HAP-1 (cell line): ENCODE measurements around the gene NALCN.

Experiments
- DNase-seq, 2 experiments: peaks; one replicate each; pipeline ENCODE4 v3.0.0-alpha.2; 2016 to 2020; ENCODE audit warnings: low spot score in 2 of 2
- H3K27me3 ChIP-seq: fragments of 250-450 bp; sonication (Bioruptor Pico); 2 replicates; pipeline ENCODE4 v1.5.1; 2020; ENCODE audit warnings: low read depth, mild to moderate bottlenecking, moderate library complexity
- H3K36me3 ChIP-seq: fragments of 250-450 bp; sonication (Bioruptor Pico); replicated peaks from 2 replicates; pipeline ENCODE4 v1.5.1; 2020; ENCODE audit warnings: mild to moderate bottlenecking
- H3K4me1 ChIP-seq: fragments of 250-450 bp; sonication (Bioruptor Pico); 2 replicates; pipeline ENCODE4 v1.5.1; 2020; ENCODE audit warnings: mild to moderate bottlenecking
- H3K4me3 ChIP-seq: fragments of 250-450 bp; sonication (Bioruptor Pico); 2 replicates; pipeline ENCODE4 v1.5.1; 2020; ENCODE audit warnings: mild to moderate bottlenecking, moderate library complexity
- H3K9me3 ChIP-seq: fragments of 250-450 bp; sonication (Bioruptor Pico); 2 replicates; pipeline ENCODE4 v1.5.1; 2020; ENCODE audit warnings: mild to moderate bottlenecking, moderate library complexity
- in situ Hi-C: fragments of 300-500 bp; cut with MboI; formaldehyde crosslinking; loops from 3 replicates; pipeline ENCODE4 v1.14.3; 2020; ENCODE audit warnings: low sequenced_read_pairs, inconsistent platforms, mixed read lengths

NALCN gene

DNA sequence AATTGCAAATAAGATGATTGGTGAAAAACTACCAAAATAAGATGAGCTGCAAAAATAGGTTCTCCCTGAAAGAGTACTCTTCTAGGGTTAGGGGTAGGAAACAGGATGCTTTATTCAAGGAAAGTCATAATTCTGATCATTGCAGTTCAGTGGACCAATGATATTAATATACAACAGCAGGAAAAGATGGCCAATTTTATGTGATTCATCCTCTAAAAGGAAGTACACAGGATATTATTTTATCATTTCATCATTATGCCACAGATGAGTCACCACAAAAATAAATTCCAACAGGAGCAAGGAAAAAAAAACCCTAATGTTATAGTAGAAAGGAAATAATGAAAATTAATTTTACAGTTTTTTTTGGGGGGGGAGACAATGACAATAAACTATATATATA lies 205.0 kb downstream of the NALCN start:
- in situ Hi-C loops: no loop called here
- no peaks in the 10 kb centered on the region for H3K27me3 ChIP-seq
- DNase-seq: no peak

DNA sequence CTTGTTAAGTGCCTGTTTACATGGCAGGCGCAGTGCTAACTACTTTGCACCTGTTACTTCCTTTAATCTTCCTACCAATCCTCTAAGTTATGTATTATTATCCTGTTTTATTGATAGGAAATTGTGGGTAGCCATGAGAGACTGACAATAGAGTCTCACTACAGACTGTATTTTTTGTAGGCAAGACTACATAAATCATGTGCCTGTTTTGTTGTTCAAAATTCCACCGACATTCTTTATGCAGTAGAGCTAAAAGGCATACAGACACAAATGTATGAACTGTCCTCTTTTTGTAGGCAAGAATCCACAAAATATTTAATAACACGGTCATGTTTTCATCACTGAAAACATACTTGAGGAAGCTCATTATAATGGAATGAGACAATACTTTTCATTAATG lies 205.5 kb downstream of the NALCN start:
- Histone ChIP-seq H3K4me3 (no peak overlapping the region), H3K27me3 (no peaks in the 10 kb centered on the region), H3K9me3 (no peaks in the 10 kb centered on the region), H3K4me1 (no peaks in the 10 kb centered on the region), H3K36me3 (no peaks in the 10 kb centered on the region)
- no peak for DNase-seq
- in situ Hi-C loops: no loop called here

More for the DNA sequence above, 205.0 kb downstream of the NALCN start:
- H3K4me3 ChIP-seq: no peak overlapping the region
- H3K36me3 ChIP-seq: no peaks in the 10 kb centered on the region
- H3K9me3 ChIP-seq: no peaks in the 10 kb centered on the region
- H3K4me1 ChIP-seq: no peaks in the 10 kb centered on the region

DNA sequence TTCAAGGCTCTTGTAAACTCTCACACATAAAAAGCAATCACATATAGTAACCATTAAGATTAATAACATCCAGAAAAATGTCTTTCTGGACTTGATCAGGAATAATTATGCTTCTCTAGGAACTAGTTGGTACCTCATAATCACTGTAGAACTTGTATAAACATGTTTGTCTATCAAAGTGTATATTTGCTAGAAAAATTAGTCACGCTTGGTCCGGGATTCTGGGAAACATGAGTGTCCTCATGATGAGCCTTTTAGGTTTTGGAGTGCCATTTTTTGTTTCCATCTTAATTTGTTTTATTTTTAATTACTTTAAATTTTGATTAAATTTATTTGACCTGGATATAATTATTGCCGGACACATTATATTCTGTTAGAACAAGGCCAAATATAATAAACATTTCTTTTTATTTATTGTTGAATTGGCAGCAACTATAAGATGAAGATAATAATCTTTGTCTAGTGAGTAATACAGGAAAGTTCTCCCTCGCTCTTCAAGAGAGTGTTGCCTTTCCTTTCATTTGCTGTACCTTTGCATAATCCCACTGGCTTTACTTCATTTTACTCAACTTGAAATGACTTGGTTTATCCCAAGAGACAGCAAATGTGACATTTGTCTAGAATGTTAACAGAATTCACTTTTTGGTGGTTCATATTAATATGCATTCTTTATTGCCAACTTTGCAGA lies 207.0 kb downstream of the NALCN start:
- H3K4me1 ChIP-seq: no peaks in the 10 kb centered on the region
- H3K9me3 ChIP-seq: no peaks in the 10 kb centered on the region
- no peaks in the 10 kb centered on the region for H3K36me3 ChIP-seq
- in situ Hi-C loops: no loop called here
- no peak for DNase-seq
- H3K27me3 ChIP-seq: no peaks in the 10 kb centered on the region
- no peak overlapping the region for H3K4me3 ChIP-seq

DNA sequence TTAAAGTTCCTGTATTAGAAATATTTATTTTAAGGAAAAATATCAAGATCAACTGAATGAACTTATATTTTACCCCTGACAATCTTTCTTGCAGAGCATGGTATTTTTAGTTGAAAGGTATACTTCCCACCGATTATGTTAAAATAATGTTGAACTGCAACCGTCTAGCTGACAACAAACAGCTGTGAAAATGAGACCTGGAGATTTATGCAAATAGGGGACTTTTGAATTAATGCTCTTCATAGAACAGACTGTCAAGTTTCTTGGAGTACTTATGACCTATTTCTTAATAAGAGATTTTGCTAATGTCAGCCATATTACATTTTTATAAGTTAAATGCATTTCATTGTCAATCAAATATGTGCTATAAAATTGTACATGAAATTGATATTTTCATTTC lies 210.9 kb downstream of the NALCN start:
- no peak overlapping the region for H3K4me3 ChIP-seq
- in situ Hi-C loops: no loop called here
- H3K36me3 ChIP-seq: no peaks in the 10 kb centered on the region
- DNase-seq: no peak
- no peaks in the 10 kb centered on the region for H3K27me3 ChIP-seq
- no peaks in the 10 kb centered on the region for H3K9me3 ChIP-seq
- no peaks in the 10 kb centered on the region for H3K4me1 ChIP-seq

DNA sequence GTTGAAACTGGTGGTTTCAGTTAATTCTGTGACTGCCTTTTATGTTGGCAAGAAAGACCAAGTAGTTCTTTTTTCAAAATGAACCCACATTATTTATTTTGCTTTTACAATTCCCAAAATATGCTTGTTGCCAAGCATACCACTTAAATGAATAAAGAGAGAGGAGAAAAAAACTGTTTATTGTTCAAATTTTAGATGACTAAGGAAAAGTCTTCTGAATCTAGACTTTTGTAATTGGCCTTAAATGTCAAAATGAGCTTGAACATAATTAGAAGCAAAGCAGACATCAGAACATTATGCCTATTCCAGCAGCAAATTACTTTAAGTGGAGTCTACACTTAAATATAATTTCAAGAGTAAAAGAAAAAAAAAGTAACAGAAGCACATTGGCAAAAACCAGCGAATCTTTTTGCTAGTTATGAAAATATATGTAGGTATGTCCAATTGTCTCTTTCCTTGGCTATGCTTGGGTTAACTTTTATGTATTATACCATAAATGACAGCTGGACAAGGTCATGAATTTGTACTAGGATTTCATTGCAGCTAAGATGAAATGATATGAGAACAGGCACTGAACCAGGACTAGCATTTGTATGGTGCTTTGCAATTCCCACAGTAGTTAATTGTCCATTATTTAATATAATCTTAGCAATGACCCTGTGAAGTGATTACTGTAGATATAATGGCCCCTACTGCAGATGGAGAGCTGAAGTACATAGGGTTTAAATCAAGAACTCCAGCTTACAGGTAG lies 211.9 kb downstream of the NALCN start:
- DNase-seq: no peak
- H3K9me3 ChIP-seq: no peaks in the 10 kb centered on the region
- H3K36me3 ChIP-seq: no peaks in the 10 kb centered on the region
- in situ Hi-C loops: no loop called here
- no peaks in the 10 kb centered on the region for H3K4me1 ChIP-seq
- H3K27me3 ChIP-seq: no peaks in the 10 kb centered on the region
- H3K4me3 ChIP-seq: no peak overlapping the region

DNA sequence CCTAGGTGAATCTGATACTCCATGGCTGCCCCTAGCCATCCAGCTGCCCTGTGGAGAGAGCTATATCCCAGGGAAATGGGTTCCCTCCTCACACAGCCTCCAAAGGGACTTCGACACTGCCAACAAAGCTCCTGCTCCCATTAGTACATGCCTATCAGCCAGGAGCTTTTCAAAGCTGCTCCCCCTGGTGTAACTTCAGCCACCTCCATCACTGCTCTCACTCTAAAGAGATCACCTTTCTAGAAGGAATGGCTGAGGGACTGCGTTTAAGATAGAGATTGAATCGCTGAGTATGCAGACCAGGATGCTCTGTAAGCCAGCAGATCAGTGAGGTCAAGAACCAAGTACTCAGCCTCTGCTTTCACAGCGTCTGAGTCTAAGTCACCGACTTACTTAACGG lies 213.7 kb downstream of the NALCN start:
- Histone ChIP-seq H3K9me3 (no peaks in the 10 kb centered on the region), H3K36me3 (no peaks in the 10 kb centered on the region), H3K27me3 (no peaks in the 10 kb centered on the region), H3K4me1 (no peaks in the 10 kb centered on the region), H3K4me3 (no peak overlapping the region)
- in situ Hi-C loops: no loop called here
- DNase-seq: no peak

DNA sequence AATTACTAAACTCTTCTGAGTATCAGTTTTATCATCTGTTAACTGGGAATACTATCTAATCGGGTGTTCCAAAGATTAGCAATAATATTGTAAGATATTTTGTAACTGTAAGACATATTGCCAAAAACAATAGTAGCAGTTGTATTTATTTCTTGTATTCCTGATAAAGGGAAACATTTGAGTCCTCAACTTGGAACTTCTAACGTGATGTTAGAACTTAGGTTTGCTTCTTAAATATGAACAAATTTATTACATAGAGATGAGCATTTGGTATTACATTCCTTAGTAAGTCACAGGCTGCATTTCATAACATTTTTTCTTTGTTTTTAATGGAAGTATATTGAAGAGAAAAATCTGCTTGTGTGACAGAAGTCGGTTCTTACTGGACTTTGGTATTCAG lies 225.3 kb downstream of the NALCN start:
- Histone ChIP-seq H3K4me1 (no peaks in the 10 kb centered on the region), H3K9me3 (no peaks in the 10 kb centered on the region), H3K4me3 (no peak overlapping the region), H3K27me3 (no peaks in the 10 kb centered on the region; the same call in 1 of the 2 replicates), H3K36me3 (no peaks in the 10 kb centered on the region)
- DNase-seq: no peak
- in situ Hi-C loops: no loop called here

DNA sequence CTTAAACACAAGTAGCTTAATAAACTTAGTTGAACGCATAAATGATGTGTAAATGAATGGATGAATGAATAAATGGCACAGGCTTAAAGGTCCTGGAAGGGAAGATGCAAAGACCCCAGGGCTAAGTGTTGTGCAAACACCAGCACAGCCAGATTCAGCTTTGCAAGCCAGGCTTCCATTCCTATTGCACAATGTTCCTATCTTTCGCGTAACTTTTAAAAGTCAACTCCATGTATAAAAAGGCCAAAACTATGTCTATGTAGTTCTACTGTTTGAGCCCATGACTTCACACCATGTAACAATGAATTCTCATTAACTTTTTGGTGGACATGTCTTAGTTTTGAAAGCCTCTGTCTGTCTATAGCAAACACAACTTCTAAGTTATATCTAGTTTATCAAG lies 226.0 kb downstream of the NALCN start:
- Histone ChIP-seq H3K4me3 (no peak overlapping the region), H3K27me3 (no peaks in the 10 kb centered on the region; the same call in 1 of the 2 replicates), H3K4me1 (no peaks in the 10 kb centered on the region), H3K9me3 (no peaks in the 10 kb centered on the region), H3K36me3 (no peaks in the 10 kb centered on the region)
- DNase-seq: no peak
- in situ Hi-C loops: no loop called here

DNA sequence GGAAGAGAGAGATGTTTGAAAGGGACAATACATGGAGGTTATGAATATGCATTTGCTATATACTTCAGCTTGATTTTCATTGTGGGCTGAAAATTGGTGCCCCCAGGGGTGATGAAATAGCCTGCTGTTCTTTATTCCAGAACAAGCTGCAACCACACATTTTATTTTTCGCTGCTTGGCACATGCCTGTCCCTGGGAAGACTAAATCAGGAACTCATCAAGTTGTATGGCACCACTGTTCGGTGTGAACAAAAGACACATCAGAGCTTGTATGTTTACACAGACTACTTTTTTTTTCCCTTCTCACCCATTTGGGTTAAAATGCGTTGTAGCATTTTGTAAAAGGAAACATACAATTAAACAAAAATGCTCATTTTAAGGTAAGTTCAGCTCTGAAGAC lies 230.7 kb downstream of the NALCN start:
- no peak for DNase-seq
- H3K9me3 ChIP-seq: no peaks in the 10 kb centered on the region
- no peaks in the 10 kb centered on the region for H3K36me3 ChIP-seq
- H3K27me3 ChIP-seq: no peaks in the 10 kb centered on the region; the same call in 1 of the 2 replicates
- H3K4me1 ChIP-seq: no peaks in the 10 kb centered on the region
- H3K4me3 ChIP-seq: no peak overlapping the region
- in situ Hi-C loops: no loop called here

DNA sequence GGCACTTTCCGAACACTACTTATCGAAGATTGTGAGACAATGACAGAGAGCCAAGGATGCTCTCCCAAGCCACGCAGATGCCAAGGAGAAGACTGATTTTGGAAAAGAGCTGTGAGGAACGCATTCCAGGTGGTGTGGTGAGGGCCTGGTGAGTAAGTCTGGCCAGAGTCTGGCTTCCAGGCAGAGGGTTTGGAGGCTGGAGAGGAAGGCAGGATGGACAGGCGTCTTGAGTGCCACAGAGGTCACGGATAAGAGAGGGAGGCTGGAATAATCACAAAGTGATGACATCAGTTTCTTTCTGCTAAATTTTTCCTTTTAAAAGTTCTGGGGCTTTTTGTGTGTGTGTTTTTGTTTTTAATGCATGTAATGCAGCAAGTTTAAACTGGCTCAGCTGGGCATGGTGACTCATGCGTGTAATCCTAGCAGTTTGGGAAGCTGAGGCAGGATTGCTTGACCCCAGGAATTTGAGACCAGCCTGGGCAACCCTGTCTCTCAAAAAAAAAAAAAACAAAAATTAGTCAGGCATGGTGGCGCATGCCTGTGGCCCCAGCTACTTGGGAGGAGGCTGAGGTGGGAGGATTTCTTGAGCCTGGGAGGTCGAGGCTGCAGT lies 235.1 kb downstream of the NALCN start:
- in situ Hi-C loops: no loop called here
- Histone ChIP-seq H3K4me1 (no peaks in the 10 kb centered on the region), H3K4me3 (no peak overlapping the region), H3K9me3 (no peaks in the 10 kb centered on the region), H3K27me3 (no peaks in the 10 kb centered on the region), H3K36me3 (no peaks in the 10 kb centered on the region)
- DNase-seq: no peak

DNA sequence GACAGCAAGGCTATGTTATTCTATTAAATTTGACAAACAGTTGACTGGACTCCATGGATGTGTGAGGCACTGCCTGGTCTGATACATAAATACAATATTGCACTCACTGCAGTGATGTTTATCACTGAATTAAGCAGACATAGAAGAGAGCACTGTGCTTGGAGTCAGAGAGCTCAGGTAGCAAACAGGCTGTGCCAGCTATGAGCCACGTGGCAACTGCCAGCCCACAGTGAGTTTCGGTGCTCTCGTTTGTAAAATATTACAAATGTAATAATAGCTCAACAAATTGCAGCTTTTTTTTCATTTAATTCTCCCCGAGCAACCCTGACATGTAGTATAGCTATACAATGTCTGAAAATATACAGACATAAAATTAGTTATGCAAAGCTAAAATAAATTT lies 237.3 kb downstream of the NALCN start:
- Histone ChIP-seq H3K4me1 (no peaks in the 10 kb centered on the region), H3K4me3 (no peak overlapping the region), H3K9me3 (no peaks in the 10 kb centered on the region), H3K36me3 (no peaks in the 10 kb centered on the region), H3K27me3 (peaks cover 1% of the 10 kb centered on the region; the same call in 1 of the 2 replicates)
- in situ Hi-C loops: no loop called here
- no peak for DNase-seq

DNA sequence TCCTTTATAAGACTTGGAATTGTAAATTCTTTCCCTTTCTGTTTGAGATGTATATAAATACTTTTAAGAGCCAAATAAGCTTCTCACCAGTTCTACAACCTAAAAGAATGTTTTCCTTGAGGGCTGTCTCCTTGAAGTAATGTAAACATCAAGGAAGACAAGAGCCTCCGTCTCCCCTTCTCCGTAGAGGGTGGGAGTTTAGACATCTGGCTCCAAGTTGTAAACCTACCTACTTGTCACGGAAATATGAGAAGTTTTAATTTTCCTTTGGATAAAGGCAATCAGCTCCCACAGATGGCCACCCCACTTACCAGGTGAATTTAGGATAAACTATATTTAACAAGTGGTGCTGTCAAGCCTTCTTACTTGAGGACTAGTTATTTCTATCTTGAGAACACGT lies 237.9 kb downstream of the NALCN start:
- no peak overlapping the region for H3K4me3 ChIP-seq
- no peaks in the 10 kb centered on the region for H3K4me1 ChIP-seq
- H3K9me3 ChIP-seq: no peaks in the 10 kb centered on the region
- in situ Hi-C loops: no loop called here
- no peaks in the 10 kb centered on the region for H3K36me3 ChIP-seq
- H3K27me3 ChIP-seq: peaks cover 4% of the 10 kb centered on the region; the same call in 1 of the 2 replicates
- no peak for DNase-seq

DNA sequence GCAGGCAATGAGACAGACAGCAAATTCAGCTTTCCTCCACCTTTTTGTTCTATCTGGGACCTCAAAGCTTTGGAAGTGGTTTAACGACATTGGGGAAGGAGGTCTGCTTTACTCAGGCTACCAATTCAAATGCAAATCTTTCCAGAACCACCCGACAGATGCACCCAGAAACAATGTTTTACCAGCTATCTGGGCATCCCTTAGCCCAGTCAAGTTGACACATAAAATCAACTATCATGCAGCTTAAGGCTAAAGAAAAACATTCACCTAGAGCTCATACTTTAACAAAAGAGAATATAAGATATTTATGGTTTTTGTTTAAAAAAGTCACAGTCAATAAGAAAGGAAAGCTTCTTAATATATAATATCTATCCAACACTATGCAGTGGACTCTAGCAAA lies 246.0 kb downstream of the NALCN start:
- Histone ChIP-seq H3K4me1 (no peaks in the 10 kb centered on the region), H3K9me3 (no peaks in the 10 kb centered on the region), H3K27me3 (peaks cover 4% of the 10 kb centered on the region; the same call in 1 of the 2 replicates), H3K36me3 (no peaks in the 10 kb centered on the region), H3K4me3 (no peak overlapping the region)
- no peak for DNase-seq
- in situ Hi-C loops: no loop called here

DNA sequence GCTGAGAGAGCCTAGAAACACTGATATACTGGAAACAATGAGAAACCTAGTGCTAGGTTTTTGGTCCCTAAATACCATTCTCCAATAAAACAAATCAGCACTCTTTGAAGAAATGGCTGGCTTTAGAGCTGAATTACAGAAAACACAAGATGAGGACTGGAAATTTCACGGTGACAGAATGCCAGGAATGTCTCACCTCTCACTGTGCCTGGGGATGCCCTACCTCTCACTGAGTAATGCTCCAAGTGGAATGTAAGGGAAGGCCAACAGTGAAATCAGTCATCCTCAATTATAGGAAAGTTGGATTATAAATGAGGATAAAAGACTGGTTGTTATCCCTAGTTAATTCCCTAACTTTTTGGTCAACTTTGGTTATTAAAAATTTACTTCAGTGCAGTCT lies 259.0 kb downstream of the NALCN start:
- H3K9me3 ChIP-seq: no peaks in the 10 kb centered on the region
- no peaks in the 10 kb centered on the region for H3K36me3 ChIP-seq
- peaks cover 16% of the 10 kb centered on the region; the same call in 1 of the 2 replicates for H3K27me3 ChIP-seq
- no peak for DNase-seq
- in situ Hi-C loops: no loop called here
- H3K4me1 ChIP-seq: no peaks in the 10 kb centered on the region
- no peak overlapping the region for H3K4me3 ChIP-seq
